Left ventricle myocardium inferior (tissue), 1 donor: ENCODE measurements around the gene CHTF8. TPM values are rescaled to one million over a fixed set of nuclear protein-coding genes. Genes with fewer than 3 reads are reported as not detected.

Experiments used
- DNase-seq: peaks from one replicate; pipeline ENCODE4 v3.0.0-alpha.2; 2020
- H3K27ac ChIP-seq: fragments of 200-600 bp; replicated peaks from 2 replicates; pipeline ENCODE4 v1.8.0; 2021
- H3K27me3 ChIP-seq: fragments of 200-600 bp; 2 replicates; pipeline ENCODE4 v1.8.0; 2021; ENCODE audit warnings: low read depth
- H3K36me3 ChIP-seq: fragments of 200-600 bp; 2 replicates; pipeline ENCODE4 v1.8.0; 2021
- H3K4me1 ChIP-seq: fragments of 200-600 bp; 2 replicates; pipeline ENCODE4 v1.8.0; 2021
- H3K4me3 ChIP-seq: fragments of 200-600 bp; 2 replicates; pipeline ENCODE4 v1.8.0; 2021; ENCODE audit warnings: mild to moderate bottlenecking, moderate library complexity
- H3K9me3 ChIP-seq: fragments of 200-600 bp; replicated peaks from 2 replicates; pipeline ENCODE4 v1.8.0; 2021
- CTCF ChIP-seq: fragments of 200-600 bp; IDR thresholded peaks from 2 replicates; pipeline ENCODE4 v1.8.0; 2021; ENCODE audit warnings: antibody characterized with exemption, mild to moderate bottlenecking, borderline replicate concordance
- intact Hi-C: fragments of 100-400 bp; cut with micrococcal nuclease; formaldehyde crosslinking; loops from one replicate; pipeline ENCODE4 v1.11.0; 2022
- total RNA-seq: library from RNA; stranded (reverse); fragmentation: NEBNext Ultra II Directional; extraction: Animal tissue kit (Norgen Biotek cat#: 25700); gene quantifications from one replicate; pipeline ENCODE4 v1.2.1, GENCODE V29; 2021
- donor health status: DM: no; HTN: yes; CAD: no; lungs with severe emphysema.

The CHTF8 gene
- total RNA-seq, 1 donor from 2014 or later: 52.4 TPM

DNA sequence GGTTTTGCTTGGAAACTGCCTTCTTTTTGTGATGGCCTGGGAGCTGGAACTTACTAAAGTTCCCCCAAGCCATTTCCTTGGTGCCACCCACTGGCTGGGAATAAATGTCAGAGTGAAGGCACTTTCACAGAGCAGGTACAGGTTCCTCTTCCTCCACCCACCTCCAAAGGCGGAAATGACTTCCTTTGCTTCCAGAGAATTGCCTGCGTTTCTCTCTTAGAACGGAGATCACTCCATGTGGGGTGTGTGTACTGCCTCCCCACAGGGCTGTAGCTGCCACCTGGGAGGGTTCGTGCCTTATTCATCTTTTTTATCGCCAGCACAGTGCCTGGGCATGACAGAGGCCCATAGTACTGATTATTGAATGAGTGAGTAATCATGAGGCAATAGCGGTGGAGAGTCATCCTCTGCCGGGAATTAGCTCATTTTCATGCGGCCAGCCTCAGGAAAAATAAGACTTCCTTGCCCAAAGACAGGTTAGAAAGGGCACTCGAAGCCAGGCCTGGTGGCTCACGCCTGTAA is 59.1 kb downstream of the CHTF8 start:
- intact Hi-C loops: no loop called here
- H3K36me3 ChIP-seq: peaks cover 4% of the 10 kb centered on the region
- TF ChIP-seq CTCF: no peak
- DNase-seq: no peak
- no peak overlapping the region for H3K4me3 ChIP-seq
- H3K4me1 ChIP-seq: peaks cover 12% of the 10 kb centered on the region
- no peak overlapping the region for H3K27ac ChIP-seq
- no peaks in the 10 kb centered on the region for H3K27me3 ChIP-seq
- no peaks in the 10 kb centered on the region for H3K9me3 ChIP-seq

DNA sequence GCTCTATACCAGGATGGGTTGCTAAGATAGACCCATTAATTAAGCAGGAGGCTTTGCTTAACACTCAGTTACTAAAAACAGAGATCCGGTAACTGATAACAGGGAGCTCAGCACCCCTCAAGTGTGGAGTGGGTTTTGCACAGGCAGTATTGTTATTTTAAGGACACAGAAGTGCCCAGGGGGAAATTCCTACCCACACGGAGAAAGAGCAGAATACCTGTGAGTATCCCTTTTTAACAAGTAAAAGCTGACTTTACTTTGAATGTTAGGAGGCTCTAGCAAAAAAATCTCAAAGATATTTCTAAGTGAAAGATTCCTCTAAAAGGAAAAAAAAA is 59.8 kb downstream of the CHTF8 start:
- intact Hi-C loops: no loop called here
- Histone ChIP-seq H3K36me3 (peaks cover 4% of the 10 kb centered on the region), H3K27me3 (no peaks in the 10 kb centered on the region), H3K9me3 (no peaks in the 10 kb centered on the region), H3K27ac (no peak overlapping the region), H3K4me1 (peaks cover 12% of the 10 kb centered on the region), H3K4me3 (no peak overlapping the region)
- no peak for TF ChIP-seq CTCF
- no peak for DNase-seq

DNA sequence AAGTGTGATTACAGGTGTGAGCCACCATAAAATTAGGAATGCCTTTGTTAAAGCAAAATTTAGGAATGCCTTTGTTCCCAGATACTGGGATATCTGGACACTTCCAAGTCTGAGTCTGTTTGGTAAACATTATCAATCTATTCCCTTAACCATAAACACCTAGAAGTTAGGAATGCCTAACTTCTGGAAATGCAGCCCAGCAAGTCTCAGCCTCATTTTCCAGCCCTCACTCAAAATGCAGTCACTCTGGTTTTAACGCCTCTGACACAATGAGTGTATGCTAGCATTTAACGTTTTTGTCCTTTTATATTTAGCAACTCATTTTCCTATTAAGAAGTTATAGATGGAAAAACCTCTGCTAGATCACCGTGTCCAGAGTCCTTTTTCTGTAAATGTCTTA is 61.4 kb downstream of the CHTF8 start:
- no peaks in the 10 kb centered on the region for H3K27me3 ChIP-seq
- no peak overlapping the region for H3K27ac ChIP-seq
- no peak overlapping the region for H3K4me3 ChIP-seq
- no peaks in the 10 kb centered on the region for H3K36me3 ChIP-seq
- H3K9me3 ChIP-seq: no peaks in the 10 kb centered on the region
- DNase-seq: no peak
- peaks cover 12% of the 10 kb centered on the region for H3K4me1 ChIP-seq
- intact Hi-C loops: no loop called here
- TF ChIP-seq CTCF: no peak

- intact Hi-C loops: no loop called here
- H3K36me3 ChIP-seq: no peaks in the 10 kb centered on the region
- no peak for DNase-seq
- H3K27me3 ChIP-seq: no peaks in the 10 kb centered on the region
- H3K4me1 ChIP-seq: peaks cover 18% of the 10 kb centered on the region
- no peak overlapping the region for H3K27ac ChIP-seq
- no peak overlapping the region for H3K4me3 ChIP-seq
- no peaks in the 10 kb centered on the region for H3K9me3 ChIP-seq
- TF ChIP-seq CTCF: no peak
Measured at GRCh38 chr16:69069504-69069903, 62.9 kb downstream of the CHTF8 start.

Other genes with a start within 250 kb of the CHTF8 start
- 0.27 TPM for gene HAS3, start 26.9 kb downstream of the CHTF8 start, total RNA-seq
- gene UTP4, start 61 bp upstream of the CHTF8 start, total RNA-seq: 30.4 TPM
- gene SNTB2, start 54.6 kb upstream of the CHTF8 start, total RNA-seq: 10.2 TPM
- 27.4 TPM for gene VPS4A, start 178.8 kb upstream of the CHTF8 start, total RNA-seq
- 6.0 TPM for gene PDF, start 198.0 kb upstream of the CHTF8 start, total RNA-seq
- 24.1 TPM for gene COG8, start 207.0 kb upstream of the CHTF8 start, total RNA-seq
- 8.2 TPM for gene NIP7, start 207.2 kb upstream of the CHTF8 start, total RNA-seq
- not detected for gene TMED6, start 219.2 kb upstream of the CHTF8 start, total RNA-seq